Measurements from ENCODE around the gene CHST6.
A peak's percentile ranks its signal among the peaks of the same experiment; 100 is the strongest.

The CHST6 gene

DNA sequence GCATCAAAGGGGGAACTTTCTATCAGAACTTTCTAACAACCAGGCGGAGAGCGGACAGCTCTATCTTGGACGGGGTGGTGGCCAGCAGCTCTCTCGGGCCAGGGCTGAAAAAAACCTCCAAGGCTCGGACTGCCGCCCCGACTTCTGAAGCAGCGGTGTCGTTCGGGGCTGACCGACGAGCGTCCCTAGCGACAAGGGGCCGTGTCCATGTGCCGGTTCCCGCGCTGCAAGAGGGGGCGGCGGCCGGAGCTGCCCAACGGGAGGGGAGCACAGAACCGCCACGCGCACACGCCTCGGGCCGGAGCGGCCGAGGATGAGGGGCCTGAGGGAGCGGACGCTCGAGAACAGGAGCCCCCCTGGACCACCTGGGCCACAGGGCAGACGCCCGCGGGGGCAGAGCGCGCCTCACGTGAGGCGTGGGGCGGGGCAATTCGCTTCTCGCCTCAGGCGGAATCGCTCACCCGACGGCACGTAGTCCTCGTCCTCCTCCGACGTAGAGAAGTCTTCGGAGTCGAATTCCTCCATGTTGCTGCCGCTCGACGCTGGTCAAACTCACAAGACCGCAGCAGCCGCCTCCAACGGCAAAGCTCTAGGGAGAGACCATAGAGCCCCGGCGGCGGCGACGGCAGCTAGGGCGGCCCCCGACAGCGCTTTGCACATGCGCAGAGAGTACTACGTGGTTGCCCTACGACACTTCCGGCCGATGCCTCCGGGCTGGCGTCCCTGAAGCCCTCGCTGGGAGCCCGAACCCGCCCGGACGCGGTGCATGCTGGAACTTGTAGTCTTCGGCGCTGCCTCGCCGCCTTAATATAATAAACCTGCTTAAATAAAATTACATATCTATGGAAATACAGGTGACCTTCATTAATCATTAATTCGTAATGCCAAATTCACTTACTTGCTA, 62.2 kb downstream of the CHST6 start, which contains the start of gene CFDP1 (continued):
- TF ChIP-seq ZNF670 (tag by site-specific recombination; IDR thresholded peaks at IDR 0.05; ENCODE audit: low read depth), result no peak
- TF ChIP-seq ZNF24 (tag by site-specific recombination; IDR thresholded peaks at IDR 0.05), result no peak
- TF ChIP-seq, protein P1, sequence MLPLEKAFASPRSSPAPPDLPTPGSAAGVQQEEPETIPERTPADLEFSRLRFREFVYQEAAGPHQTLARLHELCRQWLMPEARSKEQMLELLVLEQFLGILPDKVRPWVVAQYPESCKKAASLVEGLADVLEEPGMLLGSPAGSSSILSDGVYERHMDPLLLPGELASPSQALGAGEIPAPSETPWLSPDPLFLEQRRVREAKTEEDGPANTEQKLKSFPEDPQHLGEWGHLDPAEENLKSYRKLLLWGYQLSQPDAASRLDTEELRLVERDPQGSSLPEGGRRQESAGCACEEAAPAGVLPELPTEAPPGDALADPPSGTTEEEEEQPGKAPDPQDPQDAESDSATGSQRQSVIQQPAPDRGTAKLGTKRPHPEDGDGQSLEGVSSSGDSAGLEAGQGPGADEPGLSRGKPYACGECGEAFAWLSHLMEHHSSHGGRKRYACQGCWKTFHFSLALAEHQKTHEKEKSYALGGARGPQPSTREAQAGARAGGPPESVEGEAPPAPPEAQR (tag by site-specific recombination; IDR thresholded peaks at IDR 0.05), result no peak
- no peak for TF ChIP-seq ZNF10 (tag by site-specific recombination; IDR thresholded peaks at IDR 0.05)
- TF ChIP-seq ZNF580 (tag by site-specific recombination; IDR thresholded peaks at IDR 0.05), result peak; percentile 56; the same call in 1 of the 2 replicates
- no peak for TF ChIP-seq ZNF473 (tag by site-specific recombination; IDR thresholded peaks at IDR 0.05)
- TF ChIP-seq, protein P2, sequence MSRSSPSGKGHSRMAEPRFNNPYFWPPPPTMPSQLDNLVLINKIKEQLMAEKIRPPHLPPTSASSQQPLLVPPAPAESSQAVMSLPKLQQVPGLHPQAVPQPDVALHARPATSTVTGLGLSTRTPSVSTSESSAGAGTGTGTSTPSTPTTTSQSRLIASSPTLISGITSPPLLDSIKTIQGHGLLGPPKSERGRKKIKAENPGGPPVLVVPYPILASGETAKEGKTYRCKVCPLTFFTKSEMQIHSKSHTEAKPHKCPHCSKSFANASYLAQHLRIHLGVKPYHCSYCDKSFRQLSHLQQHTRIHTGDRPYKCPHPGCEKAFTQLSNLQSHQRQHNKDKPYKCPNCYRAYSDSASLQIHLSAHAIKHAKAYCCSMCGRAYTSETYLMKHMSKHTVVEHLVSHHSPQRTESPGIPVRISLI (tag by site-specific recombination; IDR thresholded peaks at IDR 0.05), result no peak
- peak; percentile 65 for TF ChIP-seq ZNF629 (tag by site-specific recombination; IDR thresholded peaks at IDR 0.05)
- TF ChIP-seq ZNF416 (tag by site-specific recombination; IDR thresholded peaks at IDR 0.05), result no peak
- no peak for TF ChIP-seq ZNF157 (tag by site-specific recombination; IDR thresholded peaks at IDR 0.05)
- TF ChIP-seq ZSCAN16 (tag by site-specific recombination; IDR thresholded peaks at IDR 0.05), result 0 out of 2 replicates have a peak, but pooled peaks have one; percentile 43
- TF ChIP-seq MEIS1 (CRISPR knock-in tag; IDR thresholded peaks at IDR 0.05; ENCODE audit: borderline replicate concordance), result no peak
- no peak for TF ChIP-seq ZNF488 (tag by site-specific recombination; IDR thresholded peaks at IDR 0.05)
- TF ChIP-seq HOXA7 (CRISPR knock-in tag; IDR thresholded peaks at IDR 0.05; ENCODE audit: borderline replicate concordance), result no peak
- TF ChIP-seq KLF9 (tag by site-specific recombination; IDR thresholded peaks at IDR 0.05; ENCODE audit: low read depth), result peak; percentile 94
- TF ChIP-seq SP7 (tag by site-specific recombination; IDR thresholded peaks at IDR 0.05), result peak; percentile 70
- no peak for TF ChIP-seq ZBTB1 (tag by site-specific recombination; IDR thresholded peaks at IDR 0.05)
- no peak for TF ChIP-seq ZFP3 (tag by site-specific recombination; IDR thresholded peaks at IDR 0.05; ENCODE audit: low read depth)
- TF ChIP-seq ZNF830 (tag by site-specific recombination; IDR thresholded peaks at IDR 0.05; ENCODE audit: low read depth), result no peak
- no peak for TF ChIP-seq ZNF366 (tag by site-specific recombination; conservative IDR thresholded peaks at IDR 0.05)
- no peak for TF ChIP-seq ZNF354C (tag by site-specific recombination; IDR thresholded peaks at IDR 0.05; ENCODE audit: borderline replicate concordance, low read depth)
- TF ChIP-seq, protein P3, sequence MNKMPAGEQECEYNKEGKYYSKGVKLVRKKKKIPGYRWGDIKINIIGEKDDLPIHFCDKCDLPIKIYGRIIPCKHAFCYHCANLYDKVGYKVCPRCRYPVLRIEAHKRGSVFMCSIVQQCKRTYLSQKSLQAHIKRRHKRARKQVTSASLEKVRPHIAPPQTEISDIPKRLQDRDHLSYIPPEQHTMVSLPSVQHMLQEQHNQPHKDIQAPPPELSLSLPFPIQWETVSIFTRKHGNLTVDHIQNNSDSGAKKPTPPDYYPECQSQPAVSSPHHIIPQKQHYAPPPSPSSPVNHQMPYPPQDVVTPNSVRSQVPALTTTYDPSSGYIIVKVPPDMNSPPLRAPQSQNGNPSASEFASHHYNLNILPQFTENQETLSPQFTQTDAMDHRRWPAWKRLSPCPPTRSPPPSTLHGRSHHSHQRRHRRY (tag by site-specific recombination; IDR thresholded peaks at IDR 0.05), result no peak
- peak; percentile 76; the same call in 1 of the 2 replicates for TF ChIP-seq ZNF843 (tag by site-specific recombination; IDR thresholded peaks at IDR 0.05)
- no peak for TF ChIP-seq ZNF114 (tag by site-specific recombination; IDR thresholded peaks at IDR 0.05)
- no peak for TF ChIP-seq ZNF292 (tag by site-specific recombination; IDR thresholded peaks at IDR 0.05; ENCODE audit: borderline replicate concordance, low read depth)
- no peak for TF ChIP-seq ZFP41 (tag by site-specific recombination; IDR thresholded peaks at IDR 0.05; ENCODE audit: borderline replicate concordance)
- TF ChIP-seq ZNF776 (tag by site-specific recombination; IDR thresholded peaks at IDR 0.05; ENCODE audit: borderline replicate concordance), result no peak
- no peak for TF ChIP-seq ZNF548 (tag by site-specific recombination; IDR thresholded peaks at IDR 0.05)
- TF ChIP-seq ZNF658 (tag by site-specific recombination; IDR thresholded peaks at IDR 0.05), result no peak
- TF ChIP-seq ZNF76 (tag by site-specific recombination; IDR thresholded peaks at IDR 0.05; ENCODE audit: borderline replicate concordance, low read depth), result peak; percentile 89
- TF ChIP-seq REPIN1 (tag by site-specific recombination; IDR thresholded peaks at IDR 0.05; ENCODE audit: low read depth), result no peak
- no peak for TF ChIP-seq ZNF221 (tag by site-specific recombination; IDR thresholded peaks at IDR 0.05; ENCODE audit: borderline replicate concordance)
- TF ChIP-seq, protein P4, sequence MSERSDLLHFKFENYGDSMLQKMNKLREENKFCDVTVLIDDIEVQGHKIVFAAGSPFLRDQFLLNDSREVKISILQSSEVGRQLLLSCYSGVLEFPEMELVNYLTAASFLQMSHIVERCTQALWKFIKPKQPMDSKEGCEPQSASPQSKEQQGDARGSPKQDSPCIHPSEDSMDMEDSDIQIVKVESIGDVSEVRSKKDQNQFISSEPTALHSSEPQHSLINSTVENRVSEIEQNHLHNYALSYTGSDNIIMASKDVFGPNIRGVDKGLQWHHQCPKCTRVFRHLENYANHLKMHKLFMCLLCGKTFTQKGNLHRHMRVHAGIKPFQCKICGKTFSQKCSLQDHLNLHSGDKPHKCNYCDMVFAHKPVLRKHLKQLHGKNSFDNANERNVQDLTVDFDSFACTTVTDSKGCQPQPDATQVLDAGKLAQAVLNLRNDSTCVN (tag by site-specific recombination; optimal IDR thresholded peaks at IDR 0.05), result peak; percentile 73
- TF ChIP-seq SCRT2 (tag by site-specific recombination; IDR thresholded peaks at IDR 0.05), result no peak
- TF ChIP-seq ZNF132 (tag by site-specific recombination; IDR thresholded peaks at IDR 0.05; ENCODE audit: borderline replicate concordance), result no peak
